Activated effector memory CD4-positive, alpha-beta T cell treated with anti-CD3 and anti-CD28 coated beads, Interleukin-2, amount 50 U/mL, for 16 hours (primary cell): Measurements from ENCODE around the gene PLCD1.

Experiments used
- DNase-seq: peaks from one replicate; pipeline ENCODE4 v3.0.0-alpha.2; 2020

PLCD1 gene

DNA sequence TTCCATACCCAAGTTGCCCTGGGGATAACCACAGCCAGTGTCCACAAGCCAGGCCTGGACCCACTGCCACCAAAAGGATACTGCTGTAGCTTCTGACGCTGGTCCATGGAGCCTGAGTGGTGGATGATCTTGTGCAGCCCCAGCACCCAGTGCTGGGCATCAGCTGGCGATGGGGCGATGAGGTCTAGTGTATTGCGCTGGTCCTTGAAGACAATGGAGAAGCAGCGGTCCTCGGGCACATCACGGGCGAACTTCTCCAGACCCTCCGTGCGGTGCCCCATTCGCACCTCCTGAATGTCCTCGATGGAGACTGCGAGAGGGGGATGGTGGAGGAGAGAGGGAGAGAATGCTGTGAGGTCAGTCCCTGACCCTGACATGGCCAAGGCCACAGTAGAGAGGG lies 13.0 kb downstream of the PLCD1 start:
- DNase-seq: no peak

GRCh38 chr3:38015984-38016383 lies 13.5 kb downstream of the PLCD1 start:
- DNase-seq: no peak

DNA sequence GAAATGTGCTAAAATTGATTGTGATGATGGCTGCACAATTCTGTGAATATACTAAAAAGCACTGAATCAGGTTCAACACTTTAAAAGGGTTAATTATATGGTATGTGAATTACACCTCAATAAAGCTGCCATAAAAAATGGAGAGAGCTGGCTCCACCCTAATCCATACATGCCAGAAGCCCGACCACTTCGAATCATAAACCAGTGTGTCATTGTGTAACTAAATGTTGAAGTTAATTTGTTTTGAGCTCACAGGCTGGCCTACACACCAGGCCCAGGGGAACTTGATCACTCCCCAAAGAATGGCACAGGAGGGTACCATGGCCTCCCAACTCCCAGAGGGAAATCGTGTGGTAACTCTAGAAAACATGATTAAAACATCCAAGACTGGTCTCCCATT lies 14.0 kb downstream of the PLCD1 start:
- DNase-seq: no peak

DNA sequence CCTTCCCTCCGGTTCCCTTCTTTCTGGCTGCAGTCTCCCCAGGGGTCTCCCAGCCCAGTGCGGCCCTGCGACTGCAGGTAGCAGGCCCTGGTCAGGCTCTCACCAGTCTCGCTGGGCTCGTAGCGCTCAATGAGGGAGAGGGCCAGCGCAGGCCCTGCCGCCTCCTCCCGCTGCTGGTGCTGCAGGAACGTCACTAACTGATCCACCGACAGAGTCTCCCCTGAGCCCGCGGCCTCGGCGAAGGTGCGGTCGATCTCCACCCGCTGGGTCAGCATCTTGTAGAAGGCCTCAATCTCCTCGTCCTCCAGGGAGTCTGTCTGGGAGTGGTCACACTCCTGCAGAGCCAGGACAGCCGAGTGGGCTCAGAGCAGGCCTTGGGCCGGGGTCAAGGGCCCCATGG lies 18.3 kb downstream of the PLCD1 start:
- DNase-seq: no peak

GRCh38 chr3:38009807-38010591 lies 19.4 kb downstream of the PLCD1 start:
- DNase-seq: no peak

- no peak for DNase-seq
Observed at GRCh38 chr3:38008971-38009580, 20.4 kb downstream of the PLCD1 start.

- DNase-seq: no peak
Observed at GRCh38 chr3:38008191-38008701, 21.2 kb downstream of the PLCD1 start.

DNA sequence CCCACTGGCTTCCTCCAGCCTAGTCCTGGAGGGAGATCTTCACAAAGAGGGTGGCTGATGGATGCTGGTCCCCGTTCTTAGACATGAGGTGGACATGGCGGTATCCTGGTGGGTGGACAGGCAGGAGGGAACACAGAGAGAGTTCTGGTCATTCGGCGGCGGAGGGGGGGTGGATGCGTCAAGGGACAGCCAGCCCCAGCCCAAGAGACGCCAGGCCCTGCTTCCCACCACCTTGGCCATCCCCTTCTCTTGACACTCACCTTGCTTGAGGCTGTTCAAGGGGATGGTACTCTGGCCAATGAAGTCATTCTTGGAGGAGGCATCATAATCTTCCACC lies 21.7 kb downstream of the PLCD1 start:
- DNase-seq: no peak

DNA sequence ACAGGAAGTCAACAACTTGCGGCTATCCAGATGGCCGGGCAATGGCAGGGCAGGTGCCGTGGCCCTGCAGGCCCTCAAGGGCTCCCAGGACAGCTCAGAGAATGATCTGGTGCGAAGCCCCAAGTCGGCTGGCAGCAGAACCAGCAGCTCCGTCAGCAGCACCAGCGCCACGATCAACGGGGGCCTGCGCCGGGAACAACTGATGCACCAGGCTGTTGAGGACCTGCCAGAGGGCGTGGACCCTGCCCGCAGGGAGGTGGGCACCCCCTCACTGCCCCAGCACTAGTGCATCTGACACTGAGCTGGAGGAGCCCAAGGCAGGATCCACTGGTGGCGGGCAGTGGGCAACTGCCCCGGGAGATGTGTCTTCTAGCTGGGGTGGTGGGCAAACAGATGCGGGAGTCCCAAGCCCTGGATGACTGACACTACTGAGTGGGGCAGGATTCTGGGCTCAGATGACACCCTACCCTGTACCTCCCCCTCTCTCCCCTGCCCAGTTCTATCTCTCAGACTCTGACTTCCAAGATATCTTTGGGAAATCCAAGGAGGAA lies 22.9 kb downstream of the PLCD1 start:
- DNase-seq: no peak

- DNase-seq: no peak
Observed at GRCh38 chr3:38006031-38006430, 23.4 kb downstream of the PLCD1 start.

DNA sequence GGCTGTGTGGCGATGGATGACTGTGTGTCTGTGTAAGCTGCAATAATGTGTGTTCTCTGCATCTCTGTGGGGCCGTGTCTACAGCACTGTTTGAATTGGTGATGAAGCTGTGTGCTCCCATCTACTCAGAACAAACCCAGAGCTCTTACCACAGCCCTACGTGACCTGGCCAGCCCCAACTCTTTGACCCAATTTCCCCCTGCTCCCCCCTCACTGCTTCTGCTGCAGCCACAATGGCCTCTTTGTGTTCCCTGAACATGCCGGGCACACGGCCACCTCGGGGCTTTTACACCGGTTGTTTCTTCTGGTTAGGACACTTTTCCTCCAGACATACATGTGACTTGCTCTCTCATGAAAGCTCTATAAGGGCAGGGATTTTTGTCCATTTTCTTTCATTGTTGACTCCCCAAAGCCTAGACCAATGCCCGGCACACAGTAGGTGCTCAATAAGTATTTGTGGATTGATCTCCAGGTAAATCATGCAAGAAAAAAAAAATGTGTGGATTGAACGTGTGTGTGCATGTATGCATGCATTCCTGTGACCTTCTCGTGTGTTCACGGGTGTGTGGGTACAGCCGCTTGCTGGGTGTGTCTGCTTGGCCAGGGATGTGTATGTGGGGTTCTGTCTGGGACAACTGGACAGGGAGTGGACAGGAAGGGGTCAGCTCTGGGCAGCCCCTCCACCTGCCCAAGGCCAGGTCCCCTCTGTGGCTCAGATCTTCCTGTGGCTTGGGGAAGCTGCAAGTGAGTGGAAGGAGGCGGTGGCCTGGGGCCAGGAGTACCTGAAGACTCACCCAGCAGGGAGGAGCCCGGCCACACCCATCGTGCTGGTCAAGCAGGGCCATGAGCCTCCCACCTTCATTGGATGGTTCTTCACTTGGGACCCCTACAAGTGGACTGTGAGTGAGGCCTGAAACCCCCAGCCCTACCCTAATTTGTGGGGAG lies 24.1 kb downstream of the PLCD1 start:
- DNase-seq: no peak

GRCh38 chr3:38004415-38005075 lies 24.9 kb downstream of the PLCD1 start:
- peak; percentile 82 for DNase-seq

DNA sequence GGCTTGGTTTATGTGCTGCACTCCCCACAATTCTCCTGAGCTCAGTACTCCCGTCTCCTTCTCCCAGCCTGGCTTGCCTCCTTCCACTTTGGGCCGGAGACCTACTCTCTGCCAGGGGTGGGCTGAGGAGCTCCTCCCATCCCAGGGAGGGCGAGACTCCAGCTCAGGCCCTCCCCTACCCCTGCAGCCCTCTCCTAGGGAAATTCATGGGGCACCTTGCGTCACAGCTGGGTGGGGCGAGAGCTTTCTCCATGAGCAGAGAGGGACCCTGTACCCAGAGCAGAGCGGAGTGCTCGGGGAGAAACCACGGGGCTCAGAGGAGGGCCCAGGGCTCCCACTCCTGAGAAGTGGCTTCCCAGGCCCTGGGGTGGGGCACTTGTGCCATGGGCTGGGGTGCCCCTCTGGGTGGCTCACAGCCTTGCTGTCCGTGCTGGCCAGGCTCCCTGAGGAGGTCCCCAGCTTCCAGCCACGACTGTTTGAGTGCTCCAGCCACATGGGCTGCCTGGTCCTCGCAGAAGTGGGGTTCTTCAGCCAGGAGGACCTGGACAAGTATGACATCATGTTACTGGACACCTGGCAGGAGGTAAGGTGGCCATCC lies 25.5 kb downstream of the PLCD1 start:
- DNase-seq: no peak

- peak; percentile 85 for DNase-seq
Observed at GRCh38 chr3:38003371-38003816, 26.0 kb downstream of the PLCD1 start.

GRCh38 chr3:38002940-38003339 lies 26.5 kb downstream of the PLCD1 start:
- no peak for DNase-seq

GRCh38 chr3:38002291-38002876 lies 27.1 kb downstream of the PLCD1 start:
- DNase-seq: peak; percentile 51

- peak; percentile 59 for DNase-seq
Observed at GRCh38 chr3:38001456-38002081, 27.9 kb downstream of the PLCD1 start.

GRCh38 chr3:38000965-38001455 lies 28.4 kb downstream of the PLCD1 start:
- DNase-seq: peak; percentile 60

DNA sequence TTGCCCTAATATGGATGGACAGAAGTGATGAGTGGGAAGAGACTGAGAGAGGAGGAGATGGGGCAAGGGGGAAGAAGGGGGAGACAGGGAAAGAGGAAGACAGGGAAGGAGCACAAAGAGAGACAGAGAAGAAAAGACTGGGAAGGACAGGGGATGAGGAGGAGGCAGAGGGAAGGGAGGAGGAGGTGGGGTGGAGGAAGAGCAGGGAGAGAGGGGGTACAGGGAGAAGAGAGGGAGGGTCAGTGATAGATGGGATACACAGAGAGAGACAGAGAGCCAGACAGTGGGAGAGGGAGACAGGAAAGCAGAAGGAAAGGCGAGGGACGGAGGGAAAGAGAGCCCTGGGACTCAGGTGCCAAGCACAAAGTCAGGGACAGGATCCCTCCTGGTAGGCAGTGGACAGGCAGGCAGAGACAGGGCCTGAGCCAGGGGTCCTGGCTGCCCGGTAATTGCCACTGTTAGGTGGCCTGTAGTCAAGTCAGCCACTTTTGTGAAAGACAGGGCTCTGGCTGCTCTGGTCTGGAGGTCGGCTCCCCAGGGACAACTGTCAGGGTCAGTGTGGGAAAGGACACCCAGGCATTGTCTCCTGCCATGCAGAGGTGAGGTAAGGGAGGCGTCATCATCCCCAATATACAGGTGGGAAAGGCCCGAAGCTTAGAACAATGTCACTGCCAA lies 29.1 kb downstream of the PLCD1 start:
- peak; percentile 56 for DNase-seq

- DNase-seq: peak; percentile 63
Observed at GRCh38 chr3:37999836-38000235, 29.6 kb downstream of the PLCD1 start.
